ENCODE measurements around the gene SIGLECL1.

DNA sequence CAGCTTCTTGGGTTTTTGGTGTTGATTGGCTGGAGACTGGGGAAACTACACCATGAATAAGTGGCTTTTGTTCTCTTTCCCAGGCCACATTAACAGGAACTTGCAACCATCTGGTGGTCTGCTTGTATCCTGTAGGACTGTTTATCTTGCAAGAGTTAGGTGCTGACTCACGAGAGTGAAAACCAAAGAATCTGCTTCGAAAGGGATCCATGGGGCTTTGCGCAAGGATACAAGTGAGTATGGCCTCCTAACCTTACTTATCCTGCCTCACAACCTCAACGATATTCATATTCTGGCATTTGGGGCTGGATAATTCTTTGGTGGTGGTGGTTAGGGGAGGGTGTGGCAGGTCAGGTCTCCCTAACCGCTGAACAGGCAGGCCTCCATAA is 4.7 kb upstream of the SIGLECL1 start:
- TF ChIP-seq, protein P1, sequence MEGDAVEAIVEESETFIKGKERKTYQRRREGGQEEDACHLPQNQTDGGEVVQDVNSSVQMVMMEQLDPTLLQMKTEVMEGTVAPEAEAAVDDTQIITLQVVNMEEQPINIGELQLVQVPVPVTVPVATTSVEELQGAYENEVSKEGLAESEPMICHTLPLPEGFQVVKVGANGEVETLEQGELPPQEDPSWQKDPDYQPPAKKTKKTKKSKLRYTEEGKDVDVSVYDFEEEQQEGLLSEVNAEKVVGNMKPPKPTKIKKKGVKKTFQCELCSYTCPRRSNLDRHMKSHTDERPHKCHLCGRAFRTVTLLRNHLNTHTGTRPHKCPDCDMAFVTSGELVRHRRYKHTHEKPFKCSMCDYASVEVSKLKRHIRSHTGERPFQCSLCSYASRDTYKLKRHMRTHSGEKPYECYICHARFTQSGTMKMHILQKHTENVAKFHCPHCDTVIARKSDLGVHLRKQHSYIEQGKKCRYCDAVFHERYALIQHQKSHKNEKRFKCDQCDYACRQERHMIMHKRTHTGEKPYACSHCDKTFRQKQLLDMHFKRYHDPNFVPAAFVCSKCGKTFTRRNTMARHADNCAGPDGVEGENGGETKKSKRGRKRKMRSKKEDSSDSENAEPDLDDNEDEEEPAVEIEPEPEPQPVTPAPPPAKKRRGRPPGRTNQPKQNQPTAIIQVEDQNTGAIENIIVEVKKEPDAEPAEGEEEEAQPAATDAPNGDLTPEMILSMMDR (IDR thresholded peaks at IDR 0.05), result no peak
- no peak for TF ChIP-seq POLR2A (IDR thresholded peaks at IDR 0.05)
